Amniotic epithelial cell (primary cell): ENCODE data around the gene LYG1.
"Not testable (repeated sequence)": the region's sequence is repeated elsewhere in the genome, so short reads cannot be mapped to it uniquely, and the experiment has no call there.

ENCODE experiments used
- DNase-seq: peaks from one replicate; pipeline ENCODE4 v3.0.0-alpha.2; 2010; ENCODE audit warnings: low read depth

LYG1 gene

GRCh38 chr2:99301097-99301496 is at the start of gene LYG1:
Gene LYG1, minus strand, starts transcription at chr2:99301197. Its CDS starts 5,527 bp downstream, at chr2:99295670.
- DNase-seq, result not testable (repeated sequence)

GRCh38 chr2:99350194-99350593 is 49.2 kb upstream of the LYG1 start:
- no peak for DNase-seq

GRCh38 chr2:99348173-99348572 is 47.2 kb upstream of the LYG1 start:
- DNase-seq, result no peak

- no peak for DNase-seq
These were observed 45.2 kb upstream of the LYG1 start for GRCh38 chr2:99346218-99346617.

- DNase-seq, result not testable (repeated sequence)
These were observed 44.4 kb upstream of the LYG1 start for GRCh38 chr2:99345446-99345845.

- DNase-seq, result no peak
These were observed 41.5 kb upstream of the LYG1 start for GRCh38 chr2:99342536-99342935.

- peak; percentile 21 for DNase-seq
These were observed 39.8 kb upstream of the LYG1 start for GRCh38 chr2:99340669-99341236.

- DNase-seq, result peak; percentile 7
These were observed 37.1 kb upstream of the LYG1 start for GRCh38 chr2:99338029-99338585.

GRCh38 chr2:99337113-99338028 is 36.4 kb upstream of the LYG1 start, which contains the start of gene EIF5B:
Gene EIF5B, plus strand, starts transcription at chr2:99337389. Its CDS starts 166 bp downstream, at chr2:99337555.
- peak; percentile 92 for DNase-seq

GRCh38 chr2:99336804-99337112 is 35.8 kb upstream of the LYG1 start:
- DNase-seq, result no peak

GRCh38 chr2:99335911-99336803 is 35.2 kb upstream of the LYG1 start, which contains the start of gene TXNDC9:
Gene TXNDC9, minus strand, starts transcription at chr2:99336333. Its CDS starts 3,123 bp downstream, at chr2:99333210.
- DNase-seq, result peak; percentile 99

GRCh38 chr2:99325384-99325783 is 24.4 kb upstream of the LYG1 start:
- DNase-seq, result no peak

- DNase-seq, result not testable (repeated sequence)
These were observed 16.8 kb upstream of the LYG1 start for GRCh38 chr2:99317873-99318200.

- no peak for DNase-seq
These were observed 16.3 kb upstream of the LYG1 start for GRCh38 chr2:99317161-99317872.

- DNase-seq, result no peak
These were observed 1.4 kb downstream of the LYG1 start for GRCh38 chr2:99299580-99299979.

- DNase-seq, result peak; percentile 34
These were observed 3.0 kb downstream of the LYG1 start for GRCh38 chr2:99297994-99298393.

GRCh38 chr2:99285526-99285925 is 15.5 kb downstream of the LYG1 start:
- DNase-seq, result no peak

- DNase-seq, result peak; percentile 43
These were observed 20.9 kb downstream of the LYG1 start for GRCh38 chr2:99279969-99280695.

GRCh38 chr2:99278793-99279291 is 22.2 kb downstream of the LYG1 start:
- peak; percentile 93 for DNase-seq

GRCh38 chr2:99278195-99278765 is 22.7 kb downstream of the LYG1 start:
- DNase-seq, result not testable (repeated sequence)
